ENCODE data around the gene HBG1.
"Not testable (repeated sequence)": the region's sequence is repeated elsewhere in the genome, so short reads cannot be mapped to it uniquely, and the experiment has no call there.

The HBG1 gene

GRCh38 chr11:5254646-5255413 lies 5.2 kb upstream of the HBG1 start, which contains the start of gene HBG2:
Gene HBG2 (minus strand): TSS chr11:5254781. CDS start chr11:5254728, 53 bp downstream.
- H3K27me3 ChIP-seq (ENCODE audit: control insufficient read depth, insufficient read depth, low read length); H3K27ac ChIP-seq (ENCODE audit: low read depth, low read length); H3K9me3 ChIP-seq (ENCODE audit: control insufficient read depth, insufficient read depth, low read depth, low read length); H3K4me3 ChIP-seq (ENCODE audit: low read depth, low read length); H3K9ac ChIP-seq (ENCODE audit: low read length); H3K36me3 ChIP-seq (ENCODE audit: control insufficient read depth, insufficient read depth, low read length): not testable (repeated sequence)
- peaks cover 21% of the 10 kb centered on the region for H3K4me1 ChIP-seq (ENCODE audit: control insufficient read depth, insufficient read depth, low read length)

DNA sequence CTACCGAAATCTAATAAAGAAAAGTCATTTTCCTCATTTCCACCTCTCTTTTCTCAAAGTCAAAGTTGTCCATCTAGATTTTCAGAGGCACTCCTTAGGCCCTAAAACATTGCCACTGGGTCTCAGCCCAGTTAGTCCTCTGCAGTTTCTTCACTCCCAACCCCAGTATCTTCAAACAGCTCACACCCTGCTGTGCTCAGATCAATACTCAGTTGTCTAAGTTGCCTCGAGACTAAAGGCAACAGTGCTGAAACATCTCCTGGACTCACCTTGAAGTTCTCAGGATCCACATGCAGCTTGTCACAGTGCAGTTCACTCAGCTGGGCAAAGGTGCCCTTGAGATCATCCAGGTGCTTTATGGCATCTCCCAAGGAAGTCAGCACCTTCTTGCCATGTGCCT lies 4.4 kb upstream of the HBG1 start:
- H3K4me1 ChIP-seq (ENCODE audit: control insufficient read depth, insufficient read depth, low read length), result peaks cover 19% of the 10 kb centered on the region
- H3K36me3 ChIP-seq (ENCODE audit: control insufficient read depth, insufficient read depth, low read length); H3K4me3 ChIP-seq (ENCODE audit: low read depth, low read length); H3K9me3 ChIP-seq (ENCODE audit: control insufficient read depth, insufficient read depth, low read depth, low read length); H3K27ac ChIP-seq (ENCODE audit: low read depth, low read length); H3K27me3 ChIP-seq (ENCODE audit: control insufficient read depth, insufficient read depth, low read length); H3K9ac ChIP-seq (ENCODE audit: low read length): not testable (repeated sequence)

GRCh38 chr11:5253440-5253839 lies 3.8 kb upstream of the HBG1 start:
- not testable (repeated sequence) for H3K36me3 ChIP-seq (ENCODE audit: control insufficient read depth, insufficient read depth, low read length); H3K27me3 ChIP-seq (ENCODE audit: control insufficient read depth, insufficient read depth, low read length); H3K9me3 ChIP-seq (ENCODE audit: control insufficient read depth, insufficient read depth, low read depth, low read length); H3K4me3 ChIP-seq (ENCODE audit: low read depth, low read length); H3K9ac ChIP-seq (ENCODE audit: low read length); H3K27ac ChIP-seq (ENCODE audit: low read depth, low read length)
- H3K4me1 ChIP-seq (ENCODE audit: control insufficient read depth, insufficient read depth, low read length), result peaks cover 13% of the 10 kb centered on the region

DNA sequence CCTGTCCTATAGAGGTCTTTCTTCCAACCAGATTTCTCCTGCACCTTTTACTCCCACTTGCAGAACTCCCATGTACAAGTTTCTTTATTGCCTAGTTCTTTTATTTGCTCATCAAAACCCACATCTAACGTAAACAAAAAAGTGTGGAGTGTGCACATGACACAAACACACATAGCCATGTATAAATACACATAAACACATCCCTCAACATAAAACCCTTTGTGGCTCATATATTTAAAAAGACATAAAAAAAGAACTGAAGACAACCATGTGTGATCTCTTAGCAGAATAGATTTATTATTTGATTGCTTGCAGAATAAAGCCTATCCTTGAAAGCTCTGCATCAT lies 3.2 kb upstream of the HBG1 start:
- no peak overlapping the region for H3K4me3 ChIP-seq (ENCODE audit: low read depth, low read length)

DNA sequence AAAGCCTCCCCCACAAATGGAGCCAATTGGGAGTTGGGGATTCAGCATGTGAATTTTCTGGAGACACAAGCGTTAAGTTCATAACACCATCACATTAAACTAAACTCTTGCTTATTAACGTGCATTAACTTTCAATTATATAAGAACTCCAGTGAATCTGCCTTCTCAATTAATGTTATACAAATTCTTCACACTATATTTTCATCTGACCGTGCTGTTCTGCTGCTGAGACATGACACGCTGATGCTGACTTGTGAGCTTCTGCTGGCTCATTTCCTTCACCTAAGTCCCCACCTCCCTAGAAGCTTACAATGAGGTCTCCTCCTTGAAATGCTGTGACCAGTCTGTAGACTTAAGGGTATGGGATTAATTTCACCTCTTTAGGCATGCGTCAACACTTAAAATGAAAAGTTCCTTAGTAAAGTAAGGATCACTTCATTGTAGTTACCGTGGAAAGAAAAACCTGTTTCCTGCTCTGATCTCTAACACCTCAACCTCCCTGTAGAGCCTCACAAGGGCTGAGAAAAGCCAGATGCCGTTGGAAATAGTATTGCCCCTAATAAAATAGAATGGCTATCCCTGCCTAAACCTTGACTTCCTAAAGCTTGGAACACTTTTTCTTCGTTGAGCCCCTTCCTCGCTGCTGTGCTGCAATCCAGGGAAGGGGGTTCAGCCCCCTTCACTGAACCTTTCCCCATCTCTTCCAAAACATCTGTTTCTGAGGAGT lies 2.7 kb upstream of the HBG1 start:
- H3K36me3 ChIP-seq (ENCODE audit: control insufficient read depth, insufficient read depth, low read length), result no peaks in the 10 kb centered on the region
- no peaks in the 10 kb centered on the region for H3K9me3 ChIP-seq (ENCODE audit: control insufficient read depth, insufficient read depth, low read depth, low read length)
- H3K27ac ChIP-seq (ENCODE audit: low read depth, low read length), result no peak overlapping the region
- no peak overlapping the region for H3K4me3 ChIP-seq (ENCODE audit: low read depth, low read length)
- H3K9ac ChIP-seq (ENCODE audit: low read length), result no peak overlapping the region
- peaks cover 3% of the 10 kb centered on the region; the same call in 1 of the 2 replicates for H3K27me3 ChIP-seq (ENCODE audit: control insufficient read depth, insufficient read depth, low read length)
- H3K4me1 ChIP-seq (ENCODE audit: control insufficient read depth, insufficient read depth, low read length), result peaks cover 4% of the 10 kb centered on the region; the same call in 1 of the 2 replicates

More for the DNA sequence above, 3.2 kb upstream of the HBG1 start:
- Histone ChIP-seq H3K9ac (ENCODE audit: low read length) (no peak overlapping the region), H3K36me3 (ENCODE audit: control insufficient read depth, insufficient read depth, low read length) (no peaks in the 10 kb centered on the region), H3K27ac (ENCODE audit: low read depth, low read length) (no peak overlapping the region), H3K27me3 (ENCODE audit: control insufficient read depth, insufficient read depth, low read length) (peaks cover 3% of the 10 kb centered on the region; the same call in 1 of the 2 replicates), H3K4me1 (ENCODE audit: control insufficient read depth, insufficient read depth, low read length) (peaks cover 8% of the 10 kb centered on the region), H3K9me3 (ENCODE audit: control insufficient read depth, insufficient read depth, low read depth, low read length) (no peaks in the 10 kb centered on the region)

GRCh38 chr11:5251746-5252145 lies 2.1 kb upstream of the HBG1 start:
- no peak overlapping the region for H3K4me3 ChIP-seq (ENCODE audit: low read depth, low read length)
- H3K27me3 ChIP-seq (ENCODE audit: control insufficient read depth, insufficient read depth, low read length), result peaks cover 1% of the 10 kb centered on the region; the same call in 1 of the 2 replicates
- no peaks in the 10 kb centered on the region for H3K36me3 ChIP-seq (ENCODE audit: control insufficient read depth, insufficient read depth, low read length)
- no peak overlapping the region for H3K9ac ChIP-seq (ENCODE audit: low read length)
- H3K9me3 ChIP-seq (ENCODE audit: control insufficient read depth, insufficient read depth, low read depth, low read length), result no peaks in the 10 kb centered on the region
- no peak overlapping the region for H3K27ac ChIP-seq (ENCODE audit: low read depth, low read length)
- H3K4me1 ChIP-seq (ENCODE audit: control insufficient read depth, insufficient read depth, low read length), result peaks cover 1% of the 10 kb centered on the region; the same call in 1 of the 2 replicates

GRCh38 chr11:5250543-5251204 lies 1.0 kb upstream of the HBG1 start:
- H3K9me3 ChIP-seq (ENCODE audit: control insufficient read depth, insufficient read depth, low read depth, low read length), result no peaks in the 10 kb centered on the region
- H3K9ac ChIP-seq (ENCODE audit: low read length), result no peak overlapping the region
- H3K4me1 ChIP-seq (ENCODE audit: control insufficient read depth, insufficient read depth, low read length), result no peaks in the 10 kb centered on the region
- no peak overlapping the region for H3K4me3 ChIP-seq (ENCODE audit: low read depth, low read length)
- no peaks in the 10 kb centered on the region for H3K27me3 ChIP-seq (ENCODE audit: control insufficient read depth, insufficient read depth, low read length)
- H3K36me3 ChIP-seq (ENCODE audit: control insufficient read depth, insufficient read depth, low read length), result no peaks in the 10 kb centered on the region
- no peak overlapping the region for H3K27ac ChIP-seq (ENCODE audit: low read depth, low read length)

GRCh38 chr11:5248498-5248897 lies 1.2 kb downstream of the HBG1 start:
- not testable (repeated sequence) for H3K9ac ChIP-seq (ENCODE audit: low read length); H3K4me1 ChIP-seq (ENCODE audit: control insufficient read depth, insufficient read depth, low read length); H3K27ac ChIP-seq (ENCODE audit: low read depth, low read length); H3K36me3 ChIP-seq (ENCODE audit: control insufficient read depth, insufficient read depth, low read length); H3K9me3 ChIP-seq (ENCODE audit: control insufficient read depth, insufficient read depth, low read depth, low read length); H3K27me3 ChIP-seq (ENCODE audit: control insufficient read depth, insufficient read depth, low read length); H3K4me3 ChIP-seq (ENCODE audit: low read depth, low read length)

DNA sequence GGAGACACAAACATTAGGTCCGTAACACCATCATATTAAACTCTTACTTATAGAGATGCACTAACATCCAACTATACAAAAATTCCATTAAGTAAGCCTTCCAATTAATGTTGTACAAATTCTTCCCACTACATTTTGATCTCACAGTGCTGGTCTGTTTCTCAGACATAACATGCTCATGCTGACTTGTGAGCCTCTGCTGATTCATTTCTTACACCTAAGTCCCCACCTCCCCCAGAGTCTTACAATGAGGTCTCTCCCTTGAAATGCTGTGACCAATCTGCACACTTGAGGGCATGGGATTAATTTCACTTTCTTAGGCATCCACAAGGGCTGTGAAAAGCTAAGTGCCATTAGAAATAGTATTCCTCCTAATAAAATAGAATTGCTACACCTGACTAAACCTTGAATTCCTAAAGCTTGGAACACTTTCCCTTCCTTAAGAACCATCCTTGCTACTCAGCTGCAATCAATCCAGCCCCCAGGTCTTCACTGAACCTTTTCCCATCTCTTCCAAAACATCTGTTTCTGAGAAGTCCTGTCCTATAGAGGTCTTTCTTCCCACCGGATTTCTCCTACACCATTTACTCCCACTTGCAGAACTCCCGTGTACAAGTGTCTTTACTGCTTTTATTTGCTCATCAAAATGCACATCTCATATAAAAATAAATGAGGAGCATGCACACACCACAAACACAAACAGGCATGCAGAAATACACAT lies 2.0 kb downstream of the HBG1 start:
- H3K9ac ChIP-seq (ENCODE audit: low read length), result no peak overlapping the region
- no peaks in the 10 kb centered on the region for H3K27me3 ChIP-seq (ENCODE audit: control insufficient read depth, insufficient read depth, low read length)
- H3K4me3 ChIP-seq (ENCODE audit: low read depth, low read length), result no peak overlapping the region

DNA sequence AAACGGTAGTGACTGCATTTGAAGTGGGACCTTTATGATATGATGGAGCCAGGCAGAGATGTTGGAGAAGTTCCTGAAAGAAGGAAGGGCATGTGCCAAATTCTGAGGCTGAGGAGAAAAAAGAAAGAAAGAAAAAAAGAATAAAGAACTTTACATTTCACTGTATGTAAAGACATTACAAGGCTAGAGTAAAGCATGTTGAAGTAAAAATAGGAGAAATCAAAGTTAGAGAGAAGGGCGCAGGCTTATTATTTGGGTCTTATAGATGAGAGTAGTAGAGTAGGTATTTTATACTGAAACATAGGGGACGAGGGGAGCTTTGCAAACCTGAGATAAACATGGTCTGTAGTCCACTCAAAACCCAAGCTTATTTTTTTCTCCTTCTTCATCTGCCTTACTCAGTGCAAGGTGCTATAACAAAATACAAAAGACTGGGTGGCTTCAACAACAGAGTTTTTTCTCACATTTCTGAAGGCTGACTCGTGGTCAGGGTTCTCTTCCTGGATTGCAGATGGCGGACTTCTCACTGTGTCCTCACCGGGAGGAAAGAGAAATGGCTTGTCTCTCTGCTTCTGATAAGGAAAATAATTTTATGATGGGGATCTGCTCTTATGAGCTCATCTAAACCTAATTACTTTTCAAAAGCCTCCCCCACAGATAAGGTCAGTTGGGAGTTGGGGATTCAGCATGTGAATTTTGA lies 2.7 kb downstream of the HBG1 start:
- no peaks in the 10 kb centered on the region for H3K27me3 ChIP-seq (ENCODE audit: control insufficient read depth, insufficient read depth, low read length)
- no peak overlapping the region for H3K4me3 ChIP-seq (ENCODE audit: low read depth, low read length)
- H3K27ac ChIP-seq (ENCODE audit: low read depth, low read length), result no peak overlapping the region
- H3K9ac ChIP-seq (ENCODE audit: low read length), result no peak overlapping the region
- no peaks in the 10 kb centered on the region for H3K36me3 ChIP-seq (ENCODE audit: control insufficient read depth, insufficient read depth, low read length)
- no peaks in the 10 kb centered on the region for H3K4me1 ChIP-seq (ENCODE audit: control insufficient read depth, insufficient read depth, low read length)
- H3K9me3 ChIP-seq (ENCODE audit: control insufficient read depth, insufficient read depth, low read depth, low read length), result no peaks in the 10 kb centered on the region

More for the DNA sequence above, 2.0 kb downstream of the HBG1 start:
- H3K36me3 ChIP-seq (ENCODE audit: control insufficient read depth, insufficient read depth, low read length), result no peaks in the 10 kb centered on the region
- H3K4me1 ChIP-seq (ENCODE audit: control insufficient read depth, insufficient read depth, low read length), result no peaks in the 10 kb centered on the region
- H3K9me3 ChIP-seq (ENCODE audit: control insufficient read depth, insufficient read depth, low read depth, low read length), result no peaks in the 10 kb centered on the region
- H3K27ac ChIP-seq (ENCODE audit: low read depth, low read length), result no peak overlapping the region
